Stimulated activated CD4-positive, alpha-beta T cell treated with anti-CD3 and anti-CD28 coated beads, Interleukin-2, amount 100 ng/mL, for 48 hours (primary cell): Measurements from ENCODE around the gene NMS.

Source experiments
- DNase-seq, 2 donors: peaks; one replicate each; pipeline ENCODE4 v3.0.0-alpha.2; 2020

NMS gene

GRCh38 chr2:100494712-100495111 lies 24.4 kb downstream of the NMS start:
- no peak for DNase-seq

GRCh38 chr2:100502782-100503181 lies 32.5 kb downstream of the NMS start:
- no peak for DNase-seq

GRCh38 chr2:100504542-100504941 lies 34.3 kb downstream of the NMS start:
- DNase-seq = no peak

GRCh38 chr2:100509066-100509465 lies 38.8 kb downstream of the NMS start:
- DNase-seq = no peak

- no peak for DNase-seq
Observed at GRCh38 chr2:100513650-100514049, 43.4 kb downstream of the NMS start.

- no peak for DNase-seq
Observed at GRCh38 chr2:100517556-100517955, 47.3 kb downstream of the NMS start.

- DNase-seq = no peak
Observed at GRCh38 chr2:100518801-100519200, 48.5 kb downstream of the NMS start.

- no peak for DNase-seq
Observed at GRCh38 chr2:100520224-100520623, 49.9 kb downstream of the NMS start.

GRCh38 chr2:100522430-100522829 lies 52.1 kb downstream of the NMS start:
- no peak for DNase-seq

- DNase-seq = no peak
Observed at GRCh38 chr2:100524331-100524730, 54.0 kb downstream of the NMS start.

GRCh38 chr2:100526868-100527267 lies 56.6 kb downstream of the NMS start:
- no peak for DNase-seq

GRCh38 chr2:100527440-100528015 lies 57.2 kb downstream of the NMS start:
- no peak for DNase-seq

- no peak for DNase-seq
Observed at GRCh38 chr2:100529176-100529575, 58.9 kb downstream of the NMS start.

GRCh38 chr2:100529900-100530299 lies 59.6 kb downstream of the NMS start:
- DNase-seq = no peak
